HG03521 (cell line): ENCODE data around the gene EEFSEC.

Experiments
- ATAC-seq: cut with Tn5 transposase; IDR thresholded peaks from one replicate; pipeline ENCODE4 v1.9.1; 2021; ENCODE audit warnings: mild to moderate bottlenecking, moderate library complexity; ENCODE audit not compliant: unreplicated experiment

EEFSEC gene

DNA sequence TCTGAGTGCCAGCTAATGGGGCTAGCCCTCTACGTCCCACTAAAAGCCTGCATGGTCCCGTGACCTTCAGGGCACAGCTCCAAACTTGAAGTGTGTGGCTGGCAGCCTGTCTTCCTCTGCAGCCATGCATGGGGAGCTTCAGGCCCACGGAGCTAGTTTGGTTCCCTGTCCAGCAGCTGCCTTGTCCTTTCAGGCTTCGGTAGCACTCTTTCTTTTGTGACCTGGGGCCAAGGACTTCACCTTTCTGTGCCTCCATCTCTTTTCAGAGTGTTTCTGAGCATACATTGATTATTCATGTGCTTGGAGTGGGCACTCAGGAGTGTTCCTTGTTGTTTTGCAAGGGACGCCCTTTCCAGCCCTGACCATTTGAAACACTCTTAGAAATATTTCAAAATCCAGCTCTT, 158.2 kb downstream of the EEFSEC start:
- no peak for ATAC-seq

DNA sequence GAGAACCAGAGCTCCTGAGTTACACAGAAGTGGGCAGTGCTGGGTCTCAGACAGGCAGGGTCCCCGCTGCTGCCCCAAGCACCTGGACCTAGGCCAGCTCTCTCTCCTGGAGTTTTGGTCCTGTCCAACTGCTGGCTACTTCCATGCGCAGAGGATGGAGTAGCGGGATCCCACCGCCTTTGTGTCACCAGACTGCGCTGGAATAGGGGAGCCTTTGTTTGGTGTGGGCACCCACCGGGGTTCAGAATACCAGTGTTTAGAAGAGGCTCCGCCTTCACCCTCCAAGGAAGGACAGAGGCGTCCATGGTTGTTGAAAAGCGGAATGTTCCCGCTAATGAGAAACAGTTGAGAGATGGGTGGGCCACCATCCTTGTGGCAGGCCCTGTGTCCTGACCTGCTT, 159.0 kb downstream of the EEFSEC start:
- ATAC-seq = no peak

DNA sequence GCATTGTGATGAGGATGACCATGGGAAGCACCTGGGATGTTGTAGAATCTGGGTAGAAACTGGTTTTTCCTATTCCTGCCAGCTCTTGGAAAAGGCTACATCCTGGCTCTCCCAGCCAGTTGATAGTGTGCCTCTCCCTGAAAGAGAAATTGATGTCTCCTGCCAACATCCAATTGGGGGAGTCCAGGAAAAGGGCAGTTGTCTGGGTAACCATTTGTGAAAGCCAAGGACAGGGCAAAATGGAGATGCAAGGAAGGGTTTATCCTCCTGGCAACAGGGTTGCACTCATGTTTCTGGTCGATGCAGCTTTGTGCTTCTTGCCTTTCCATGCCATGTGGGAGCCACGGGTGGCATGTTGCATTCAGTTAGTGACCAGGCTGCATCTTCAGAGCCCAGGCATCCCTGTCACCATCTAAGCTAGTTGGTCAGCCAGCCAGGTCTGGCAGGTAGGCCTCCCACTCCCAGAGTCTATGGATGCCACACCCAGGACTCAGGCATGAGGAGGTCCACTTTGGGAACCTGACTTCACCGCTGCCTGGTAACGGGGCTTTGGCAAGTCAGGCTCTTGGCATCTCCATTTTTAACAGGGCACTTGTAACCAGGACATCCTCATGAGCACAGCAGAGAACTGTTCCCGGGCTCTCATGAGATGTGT, 159.9 kb downstream of the EEFSEC start:
- ATAC-seq = no peak

DNA sequence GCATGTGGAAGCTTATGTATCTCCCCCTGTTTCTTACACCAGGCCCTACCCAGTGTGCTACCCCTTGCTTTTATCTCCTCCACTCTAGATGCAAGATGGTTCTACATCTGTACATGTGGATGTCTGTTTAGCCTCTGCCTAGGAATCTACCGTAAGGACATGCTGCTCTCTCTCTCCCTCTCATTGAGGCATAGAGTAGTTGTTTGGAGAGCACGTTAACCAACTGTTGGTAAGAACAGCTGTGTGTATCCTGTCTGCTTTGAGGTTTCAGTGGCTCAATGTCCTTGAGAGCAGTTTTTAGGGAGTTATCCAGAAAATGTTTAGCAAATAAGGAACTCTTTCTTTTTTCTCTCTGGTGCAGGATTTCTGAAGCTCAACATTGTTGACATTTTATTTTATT, 160.7 kb downstream of the EEFSEC start:
- no peak for ATAC-seq

DNA sequence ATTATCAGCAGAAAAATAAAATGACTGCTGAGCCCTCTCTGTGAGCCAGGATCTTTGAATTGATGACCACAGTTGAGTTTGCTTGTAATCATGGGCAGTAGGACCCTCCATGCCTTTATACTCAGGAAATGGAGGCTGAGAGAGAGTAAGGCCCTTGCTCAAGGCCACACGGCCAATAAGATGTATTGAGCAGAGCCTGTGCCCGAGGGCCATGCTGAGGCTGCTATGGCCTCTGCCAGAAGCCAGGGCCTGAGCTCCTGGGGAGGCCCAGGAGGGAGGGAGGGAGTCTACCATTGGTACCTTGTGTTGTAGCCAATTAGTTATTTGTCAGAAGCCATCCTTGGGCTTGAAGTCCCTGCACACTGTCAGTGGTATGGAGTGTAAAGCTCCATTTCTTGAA, 162.0 kb downstream of the EEFSEC start:
- ATAC-seq = no peak

DNA sequence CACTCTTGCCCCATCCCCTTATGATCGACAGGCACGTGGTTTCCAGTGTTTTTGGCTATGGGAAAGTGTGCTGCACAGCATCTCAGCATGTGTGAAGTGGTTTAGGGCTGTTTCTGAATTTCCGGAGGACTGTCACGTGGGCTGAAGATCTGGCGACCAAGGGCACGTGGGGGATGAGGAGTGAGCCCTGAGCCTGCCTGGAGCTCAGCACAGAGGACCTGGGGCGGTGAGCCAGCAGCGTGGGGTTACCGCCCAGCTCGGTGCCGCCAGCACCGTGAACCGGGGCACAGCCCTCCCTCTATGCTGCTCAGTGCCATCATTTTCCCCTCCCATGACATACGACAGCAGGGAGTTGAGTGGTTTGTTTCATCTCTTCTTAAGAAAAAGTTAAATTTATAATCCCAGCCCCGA, 163.2 kb downstream of the EEFSEC start:
- ATAC-seq = no peak

DNA sequence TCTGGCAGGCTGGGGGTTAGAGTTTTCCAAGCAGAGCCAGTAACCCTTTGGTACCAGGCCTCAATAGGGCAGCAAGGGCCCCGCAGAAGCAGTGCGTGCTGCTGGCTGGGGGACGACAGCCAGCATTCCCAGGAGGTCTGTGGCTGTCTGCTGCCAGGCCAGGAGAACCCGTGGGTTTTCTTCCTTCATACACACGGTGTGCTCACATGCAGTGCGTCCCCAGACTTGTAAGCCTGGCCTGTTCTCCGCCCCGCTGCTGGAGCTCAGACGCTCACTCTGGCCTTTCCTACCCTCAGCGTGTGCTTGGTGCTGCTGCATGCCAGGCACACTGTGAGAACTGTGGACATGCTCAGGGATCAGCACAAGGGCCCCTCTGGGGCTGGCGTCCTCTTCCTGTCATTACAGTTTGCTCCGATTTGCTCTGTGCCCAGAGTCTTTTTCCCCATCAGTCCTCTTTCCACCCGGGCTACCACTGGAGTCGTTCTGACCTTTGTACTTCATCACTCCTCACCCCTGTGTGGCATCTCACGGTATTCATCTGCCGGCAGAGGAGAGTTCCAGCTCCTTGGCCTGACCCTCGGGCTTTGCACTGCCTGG, 163.9 kb downstream of the EEFSEC start:
- ATAC-seq = no peak

DNA sequence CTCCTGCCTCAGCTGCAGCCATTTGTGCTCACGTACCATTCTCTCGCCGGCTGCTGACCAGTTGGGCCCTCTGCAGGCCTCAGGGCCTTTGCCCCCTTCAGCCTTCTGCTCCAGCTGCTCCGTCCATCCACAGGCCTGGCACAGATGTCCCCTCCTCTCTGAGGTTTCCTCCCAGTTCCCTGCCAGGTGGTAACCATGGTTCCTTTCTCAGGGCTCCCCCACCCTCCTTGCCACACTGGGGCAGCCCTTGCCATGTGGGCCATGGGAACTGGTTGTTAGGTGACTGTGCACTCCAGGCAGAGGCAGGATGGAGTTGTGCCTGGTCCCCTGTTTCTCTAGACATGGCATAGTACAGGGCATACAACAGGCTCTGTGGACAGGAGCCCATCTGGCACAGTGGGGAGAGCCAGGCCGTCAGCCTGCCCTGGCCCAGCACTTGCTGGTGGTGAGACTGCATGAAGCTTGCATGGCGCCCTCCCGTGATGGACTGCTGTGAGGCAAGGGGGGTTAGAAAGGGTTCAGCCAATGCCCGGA, 164.5 kb downstream of the EEFSEC start:
- ATAC-seq = no peak

DNA sequence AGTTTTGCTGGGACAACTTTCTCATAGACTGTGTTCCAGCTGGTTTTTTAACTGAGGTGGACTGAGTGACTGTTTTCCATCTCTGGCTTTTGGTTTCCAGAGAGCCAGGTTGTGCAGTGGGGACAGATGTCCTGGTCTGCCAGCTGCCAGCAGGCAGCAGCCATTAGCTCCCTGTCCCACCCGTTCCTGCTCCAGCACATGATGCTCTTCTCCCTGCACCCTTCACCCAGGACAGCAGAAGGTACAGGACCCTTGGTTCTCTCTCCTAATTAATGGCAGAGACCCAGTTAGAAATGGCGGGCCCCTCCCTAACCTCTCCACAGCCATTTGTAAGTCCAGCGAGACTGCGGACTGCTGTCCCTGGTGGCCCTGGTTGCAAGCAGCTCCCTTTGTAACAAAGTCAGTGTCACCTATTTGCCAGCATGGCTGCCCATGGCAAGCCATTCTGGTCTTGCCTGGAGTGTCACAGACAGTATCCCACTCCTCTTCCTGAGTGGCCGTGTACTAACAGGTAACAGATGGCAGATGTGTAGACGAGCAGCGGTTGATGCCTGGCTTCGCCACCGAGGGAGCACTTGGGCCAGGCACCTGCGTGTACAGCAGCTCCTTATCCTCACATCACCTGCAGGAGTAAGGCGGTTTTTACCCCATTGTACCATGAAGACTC, 165.1 kb downstream of the EEFSEC start:
- ATAC-seq = no peak

DNA sequence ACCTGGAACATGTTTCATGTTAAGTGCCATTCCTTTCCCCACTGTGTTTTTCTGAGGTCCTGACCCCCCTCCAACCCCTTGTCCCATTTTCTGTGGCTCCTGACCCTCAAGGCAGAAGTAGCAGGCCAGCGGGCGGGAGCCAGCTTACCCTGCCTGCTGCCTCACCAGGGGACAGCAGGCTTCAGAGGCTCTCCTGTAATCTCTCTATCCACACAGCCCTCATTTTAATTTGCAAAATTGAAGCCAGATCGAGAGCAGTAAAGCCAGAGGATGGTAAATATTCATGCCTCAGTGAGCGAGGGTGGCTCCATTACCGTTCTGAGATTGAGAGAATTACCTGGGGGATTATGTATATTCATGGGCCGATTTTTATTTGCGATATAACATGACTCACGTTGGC, 165.8 kb downstream of the EEFSEC start:
- no peak for ATAC-seq

DNA sequence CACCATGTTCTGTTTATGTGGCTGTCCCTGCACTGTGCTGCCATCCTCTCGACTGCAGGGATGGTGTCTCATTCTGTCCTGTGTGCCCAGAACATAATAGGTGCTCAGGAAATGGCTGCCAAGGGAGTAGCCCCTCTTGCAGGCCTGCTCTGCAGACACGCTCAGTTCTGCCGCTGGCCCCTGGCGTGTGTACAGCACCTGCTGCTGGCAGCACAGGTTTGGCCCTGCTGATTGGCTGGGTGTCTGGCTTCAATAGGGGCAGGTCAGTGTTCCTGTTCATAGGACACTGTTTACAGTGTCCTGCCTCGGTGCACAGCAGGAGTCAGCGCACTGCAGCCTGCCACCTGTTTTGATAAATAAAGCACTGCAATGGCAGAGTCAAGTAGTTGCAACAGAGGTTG, 166.5 kb downstream of the EEFSEC start:
- ATAC-seq = no peak

DNA sequence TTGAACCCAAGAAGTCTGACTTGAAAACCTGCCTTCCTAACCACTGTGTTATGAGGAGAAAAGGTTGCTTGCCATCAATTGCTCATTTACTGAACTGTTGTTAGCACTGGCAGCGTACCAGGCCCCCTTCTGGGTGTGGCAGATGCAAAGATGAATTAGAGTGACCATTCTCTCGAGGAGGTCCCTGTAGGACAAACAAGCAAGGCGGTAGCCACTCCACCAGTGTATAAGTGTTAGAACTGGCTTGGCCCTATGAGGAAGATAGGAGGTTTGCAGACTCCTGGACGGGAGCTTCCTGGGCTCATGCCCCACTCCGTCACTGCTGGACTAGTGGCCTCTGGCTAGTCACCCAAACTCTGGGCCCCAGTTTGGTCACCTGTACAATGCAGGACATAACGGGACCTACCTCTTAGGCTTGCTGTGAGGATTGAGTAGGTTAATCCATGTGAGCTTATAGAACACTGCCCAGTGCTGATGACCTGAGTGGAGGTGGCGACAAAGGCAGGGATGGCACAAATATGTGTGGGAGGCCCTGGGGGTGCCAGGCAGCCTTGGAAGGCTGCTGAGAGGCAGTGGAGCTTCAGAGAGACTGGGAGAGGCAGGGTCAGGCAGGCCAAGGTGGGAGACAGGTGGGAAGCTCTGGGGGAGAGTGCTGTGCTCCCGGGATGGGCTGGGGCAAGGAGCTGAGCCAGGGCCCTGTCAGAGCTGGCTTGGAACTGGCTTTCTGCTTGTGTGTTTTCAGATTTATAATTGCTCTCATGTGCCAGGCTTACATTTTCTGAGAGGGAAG, 167.5 kb downstream of the EEFSEC start:
- ATAC-seq = no peak

DNA sequence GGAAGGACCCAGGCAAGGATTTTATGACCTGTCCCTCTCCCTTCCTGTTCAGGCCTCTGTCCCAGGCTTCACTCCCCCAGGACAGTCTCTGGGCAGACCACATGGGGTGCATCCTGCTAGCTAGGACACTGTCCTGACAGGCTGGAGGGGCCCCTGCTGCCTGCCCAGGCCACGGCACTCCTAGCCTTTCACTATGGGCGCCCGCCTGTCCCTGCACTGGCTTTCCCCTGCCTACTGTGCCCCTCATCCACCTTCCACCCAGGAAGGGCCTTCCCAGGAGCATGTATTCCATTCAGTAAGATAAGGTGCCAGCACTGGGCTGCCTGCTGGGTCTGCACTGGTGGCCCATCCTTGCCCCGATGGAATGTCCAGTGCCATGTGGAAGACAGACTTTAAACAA, 168.1 kb downstream of the EEFSEC start:
- no peak for ATAC-seq

DNA sequence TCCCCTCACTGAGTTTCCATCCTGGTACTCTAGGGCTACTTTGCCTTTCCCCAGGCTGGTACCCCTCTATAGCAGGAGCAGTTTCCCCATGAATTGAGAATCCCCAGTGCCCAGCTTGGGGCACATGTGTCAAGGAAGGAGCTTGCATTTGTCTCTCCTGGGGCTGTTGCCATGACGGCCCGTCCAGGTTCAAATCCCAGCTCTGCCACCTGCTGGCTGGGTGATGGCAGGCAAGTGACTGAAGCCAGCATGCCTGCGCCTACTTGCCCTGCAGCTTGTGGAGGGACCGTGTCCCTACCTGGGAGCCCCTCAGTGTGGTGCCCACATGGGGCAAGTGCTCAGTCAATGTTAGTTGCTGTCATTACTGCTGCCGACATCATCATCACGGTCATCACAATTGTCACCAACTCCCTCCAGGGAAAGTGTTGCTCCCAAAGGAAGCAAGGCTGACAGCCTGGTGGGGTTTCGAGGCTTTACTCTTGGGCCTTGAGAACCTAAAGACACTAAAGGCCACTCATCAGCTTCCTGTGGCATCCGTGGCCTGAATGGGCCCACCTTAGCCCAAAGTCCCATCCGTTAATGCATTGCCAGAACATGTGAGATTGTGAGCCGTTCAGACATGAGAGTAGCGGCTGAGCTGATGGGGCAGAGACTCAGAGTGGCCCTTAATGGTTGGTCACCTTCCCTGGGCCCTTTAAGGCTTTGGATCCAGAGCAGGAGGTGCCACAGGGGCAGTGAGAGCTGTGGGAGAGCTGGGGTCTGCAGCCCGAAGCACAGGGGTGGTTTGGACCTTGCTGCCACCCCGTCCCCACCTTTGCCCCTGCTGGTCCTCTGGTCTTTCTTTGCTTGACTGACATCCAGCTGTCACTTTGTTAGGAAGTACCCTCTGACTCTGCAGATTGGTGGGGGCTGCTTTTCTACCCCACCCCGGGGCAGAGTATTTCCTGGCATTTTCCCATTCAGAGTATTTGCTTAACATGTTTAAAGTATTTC, 169.0 kb downstream of the EEFSEC start:
- no peak for ATAC-seq

DNA sequence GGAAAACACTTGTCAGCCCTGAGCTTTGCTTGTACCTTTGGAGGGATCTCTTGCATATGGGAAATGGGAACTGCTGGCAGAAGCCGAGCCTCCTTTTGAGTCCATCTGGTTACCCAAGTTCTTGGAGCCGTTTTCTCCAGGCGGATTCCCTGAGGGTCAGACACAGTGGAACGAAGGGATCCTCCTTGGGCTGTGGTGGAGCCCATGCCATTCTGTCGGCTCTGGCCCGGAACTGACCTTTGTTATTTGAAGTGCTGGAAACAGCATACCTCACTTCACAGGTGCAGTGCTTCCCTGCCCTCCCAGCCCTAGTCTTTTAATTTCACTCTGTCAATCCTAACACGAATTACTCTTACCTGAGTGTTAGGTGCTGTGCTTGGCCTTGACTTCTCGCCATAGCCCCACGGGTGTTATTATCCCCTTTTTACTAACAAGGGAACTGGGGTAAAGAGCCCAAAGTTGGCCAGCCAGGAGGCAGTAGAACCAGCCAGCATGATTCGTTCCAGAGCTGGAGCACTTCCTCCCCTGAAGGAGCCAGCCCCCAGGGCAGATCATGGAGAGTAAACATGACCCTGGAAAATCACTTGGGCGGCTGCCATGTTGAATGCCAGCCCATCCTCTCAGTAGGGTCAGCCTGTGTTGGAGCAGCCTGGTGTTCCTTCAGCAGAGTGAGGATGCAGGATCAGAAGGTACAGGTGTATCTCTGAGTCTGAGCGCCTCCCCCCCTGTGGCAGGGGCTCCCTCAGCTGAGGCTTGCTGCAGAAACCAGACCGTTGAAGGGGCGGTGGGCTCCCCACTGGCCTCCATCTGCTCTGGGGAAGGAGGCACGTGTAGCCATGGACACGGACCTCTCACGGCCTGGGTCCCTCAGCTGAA, 170.2 kb downstream of the EEFSEC start:
- no peak for ATAC-seq

DNA sequence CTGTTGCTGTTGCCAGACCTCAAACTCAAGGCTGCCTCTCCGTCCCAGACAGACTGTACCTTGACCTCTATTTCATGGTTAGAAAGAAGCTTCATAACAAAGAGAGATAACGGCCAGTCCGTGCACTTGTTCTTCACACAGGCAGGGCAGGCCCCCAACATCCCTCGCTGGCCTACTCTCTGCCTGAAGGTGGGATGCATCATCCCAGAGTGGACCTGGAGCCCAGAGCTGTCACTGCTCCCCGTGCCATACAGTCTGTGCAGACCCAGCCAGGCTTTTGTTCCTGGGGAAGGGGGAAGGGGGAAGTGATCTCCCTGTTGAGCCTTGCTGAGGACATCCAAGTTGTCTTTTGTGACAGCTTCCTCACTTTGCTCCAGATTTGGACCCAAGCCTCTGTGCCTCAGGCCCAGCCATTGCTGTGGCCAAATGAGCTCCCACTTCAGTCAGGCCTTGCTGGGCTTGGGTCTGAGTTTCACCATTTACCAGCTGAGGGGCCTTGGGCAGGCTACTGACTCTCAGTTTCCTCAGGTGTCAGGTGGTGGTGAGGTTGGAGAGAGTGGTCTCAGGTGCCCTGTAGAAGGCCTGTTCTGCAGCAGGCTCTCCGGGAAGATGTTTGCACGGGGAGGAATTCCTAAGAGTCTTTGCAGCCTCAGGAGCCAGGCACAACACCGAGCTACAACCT, 171.8 kb downstream of the EEFSEC start:
- no peak for ATAC-seq

DNA sequence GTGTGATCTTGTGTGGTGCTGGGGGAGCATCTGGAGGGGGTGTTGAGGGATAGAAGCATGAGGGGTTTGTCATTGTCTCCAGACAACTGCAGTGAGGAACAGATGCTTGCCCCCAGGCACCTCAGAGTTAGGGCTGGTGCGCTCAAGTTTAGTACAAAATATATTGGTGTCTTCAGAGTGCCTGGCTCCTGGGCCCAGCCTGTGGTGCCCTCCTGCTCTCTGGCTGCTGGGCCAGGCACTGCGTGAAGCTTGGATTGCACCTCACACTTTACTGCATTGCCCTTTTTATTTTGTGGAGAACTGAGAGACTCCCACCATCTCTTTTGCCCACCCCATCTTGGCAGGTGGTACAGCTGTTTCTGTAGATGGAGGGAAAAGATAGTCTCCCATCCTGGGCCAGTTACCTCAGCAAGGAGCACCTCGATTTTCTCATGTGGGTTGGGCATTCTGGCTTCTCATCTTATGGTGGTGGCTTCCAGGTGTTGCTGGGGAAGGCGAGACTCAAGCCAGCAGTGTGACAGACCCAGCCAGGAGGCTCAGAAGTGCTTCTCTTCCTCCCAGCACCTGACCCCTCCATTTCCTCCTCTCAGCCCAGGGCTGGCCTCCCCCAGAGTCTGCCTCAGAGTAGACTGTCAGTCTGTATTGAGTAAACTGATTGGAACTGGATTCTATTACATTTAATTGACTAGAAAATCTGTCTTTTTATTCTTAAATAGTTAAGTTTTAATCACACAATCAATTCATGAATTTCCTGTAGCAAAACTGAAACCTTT, 173.0 kb downstream of the EEFSEC start:
- ATAC-seq = no peak

DNA sequence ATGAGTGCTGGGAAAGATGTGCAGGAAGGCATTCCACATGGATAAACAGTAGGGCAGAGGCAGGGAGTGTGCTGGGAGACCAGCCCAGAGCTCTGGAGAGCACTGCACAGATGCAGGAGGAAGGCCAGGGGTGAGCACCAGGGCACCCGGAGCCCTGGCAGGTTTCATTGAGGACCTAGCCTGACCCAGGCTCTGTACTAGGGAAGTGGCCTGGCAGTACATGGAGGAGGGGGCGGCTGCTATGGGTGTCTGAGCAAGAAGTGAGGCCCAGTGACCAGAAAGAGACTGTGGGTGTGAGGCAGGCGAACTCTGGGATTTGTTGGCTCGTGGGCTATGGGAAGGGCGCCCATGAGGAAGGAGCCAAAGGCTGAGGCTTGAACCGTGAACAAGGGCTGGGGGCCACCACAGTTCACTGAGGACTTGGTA, 174.3 kb downstream of the EEFSEC start:
- no peak for ATAC-seq
